ENCODE measurements around the gene MAPK12. TPM values are rescaled to one million over a fixed set of nuclear protein-coding genes. Genes with fewer than 3 reads are reported as not detected.

MAPK12 gene
- total RNA-seq, 3 donors from 2014 or later = 3.8 to 9.8 (median 5.3) TPM

GRCh38 chr22:50281957-50282356 is 20.5 kb upstream of the MAPK12 start:
- no peak for DNase-seq (ENCODE audit: low spot score in 2 of 2)
- peaks cover 22% of the 10 kb centered on the region for H3K36me3 ChIP-seq
- H3K4me1 ChIP-seq = peaks cover 0 to 5% of the 10 kb centered on the region in 2 donors
- intact Hi-C loops (cut with DNase I; ENCODE audit: low total_unique reads) = no loop called here
- H3K27me3 ChIP-seq = no peaks in the 10 kb centered on the region
- H3K9me3 ChIP-seq = no peaks in the 10 kb centered on the region
- peak overlapping the region in 1 of 3 donors; percentile 48 for H3K4me3 ChIP-seq
- TF ChIP-seq CTCF (IDR thresholded peaks at IDR 0.05) (peak in 1 of 3 donors; percentile 9), POLR2A (IDR thresholded peaks at IDR 0.05) (no peak), POLR2AphosphoS5 (IDR thresholded peaks at IDR 0.05) (no peak)
- peak overlapping the region; percentile 85 to 87 for H3K27ac ChIP-seq

GRCh38 chr22:50281384-50281760 is 19.9 kb upstream of the MAPK12 start:
- no peak for DNase-seq (ENCODE audit: low spot score in 2 of 2)
- H3K27ac ChIP-seq = peak overlapping the region; percentile 85 to 87
- H3K27me3 ChIP-seq = no peaks in the 10 kb centered on the region
- no peak for TF ChIP-seq POLR2A (IDR thresholded peaks at IDR 0.05)
- TF ChIP-seq POLR2AphosphoS5 (IDR thresholded peaks at IDR 0.05) = no peak
- no peak for TF ChIP-seq CTCF (IDR thresholded peaks at IDR 0.05)
- intact Hi-C loops (cut with DNase I; ENCODE audit: low total_unique reads) = no loop called here
- H3K4me3 ChIP-seq = no peak overlapping the region
- H3K4me1 ChIP-seq = peaks cover 0 to 5% of the 10 kb centered on the region in 2 donors
- H3K36me3 ChIP-seq = peaks cover 22% of the 10 kb centered on the region
- no peaks in the 10 kb centered on the region for H3K9me3 ChIP-seq

GRCh38 chr22:50280708-50281383 is 19.4 kb upstream of the MAPK12 start:
- no peak for TF ChIP-seq CTCF (IDR thresholded peaks at IDR 0.05)
- TF ChIP-seq POLR2AphosphoS5 (IDR thresholded peaks at IDR 0.05) = no peak
- TF ChIP-seq POLR2A (IDR thresholded peaks at IDR 0.05) = no peak
- peak overlapping the region in 1 of 2 donors; percentile 85 for H3K27ac ChIP-seq
- intact Hi-C loops (cut with DNase I; ENCODE audit: low total_unique reads) = no loop called here

GRCh38 chr22:50280022-50280707 is 18.7 kb upstream of the MAPK12 start:
- TF ChIP-seq POLR2AphosphoS5 (IDR thresholded peaks at IDR 0.05) (no peak), CTCF (IDR thresholded peaks at IDR 0.05) (no peak), POLR2A (IDR thresholded peaks at IDR 0.05) (no peak)
- Histone ChIP-seq H3K27ac (no peak overlapping the region), H3K36me3 (peaks cover 22% of the 10 kb centered on the region), H3K27me3 (no peaks in the 10 kb centered on the region), H3K4me3 (no peak overlapping the region), H3K9me3 (no peaks in the 10 kb centered on the region), H3K4me1 (peaks cover 0 to 5% of the 10 kb centered on the region in 2 donors)
- intact Hi-C loops (cut with DNase I; ENCODE audit: low total_unique reads) = no loop called here
- no peak for DNase-seq (ENCODE audit: low spot score in 2 of 2)

More at GRCh38 chr22:50280708-50281383, 19.4 kb upstream of the MAPK12 start:
- no peaks in the 10 kb centered on the region for H3K27me3 ChIP-seq
- peaks cover 0 to 5% of the 10 kb centered on the region in 2 donors for H3K4me1 ChIP-seq
- H3K9me3 ChIP-seq = no peaks in the 10 kb centered on the region
- H3K4me3 ChIP-seq = no peak overlapping the region
- DNase-seq (ENCODE audit: low spot score in 2 of 2) = no peak
- peaks cover 22% of the 10 kb centered on the region for H3K36me3 ChIP-seq

- Histone ChIP-seq H3K36me3 (peaks cover 22% of the 10 kb centered on the region), H3K4me1 (peaks cover 0 to 5% of the 10 kb centered on the region in 2 donors), H3K27ac (no peak overlapping the region), H3K9me3 (no peaks in the 10 kb centered on the region), H3K27me3 (no peaks in the 10 kb centered on the region), H3K4me3 (no peak overlapping the region)
- intact Hi-C loops (cut with DNase I; ENCODE audit: low total_unique reads) = no loop called here
- no peak for DNase-seq (ENCODE audit: low spot score in 2 of 2)
- TF ChIP-seq CTCF (IDR thresholded peaks at IDR 0.05) (no peak), POLR2AphosphoS5 (IDR thresholded peaks at IDR 0.05) (no peak), POLR2A (IDR thresholded peaks at IDR 0.05) (no peak)
Measured at GRCh38 chr22:50278956-50279619, 17.6 kb upstream of the MAPK12 start.

Measured in breast epithelium (tissue), 4 donors.